Neural cell (in vitro differentiated cells): ENCODE results near the gene PNMA8C. TPM values are rescaled to one million over a fixed set of nuclear protein-coding genes. Genes with fewer than 3 reads are reported as not detected.

Experiments used
- H2AFZ ChIP-seq: fragments of 200-600, 300-800 bp; sonication (generic), shearing (Covaris generic); 2 replicates; pipeline ENCODE4 v1.6.0; 2014; ENCODE audit warnings: low read depth, mild to moderate bottlenecking, antibody characterized with exemption, low read length, moderate library complexity
- H3F3A ChIP-seq: fragments of 200-600 bp; shearing (Covaris generic); 2 replicates; pipeline ENCODE4 v1.6.1; 2016; ENCODE audit warnings: mild to moderate bottlenecking, moderate library complexity, mixed read lengths, antibody characterized with exemption, low read length; ENCODE audit not compliant: insufficient read depth, poor library complexity, severe bottlenecking
- H3K27ac ChIP-seq: fragments of 200-600, 300-800 bp; sonication (generic), shearing (Covaris generic); 2 replicates; pipeline ENCODE4 v1.5.1; 2014; ENCODE audit warnings: mild to moderate bottlenecking, low read length, moderate library complexity
- H3K27me3 ChIP-seq: fragments of 300-800, 200-600 bp; sonication (generic), shearing (Covaris generic); 2 replicates; pipeline ENCODE4 v1.6.0; 2014; ENCODE audit warnings: mild to moderate bottlenecking, low read depth, low read length, moderate library complexity; ENCODE audit not compliant: insufficient read depth
- H3K36me3 ChIP-seq: fragments of 300-800, 200-600 bp; sonication (generic), shearing (Covaris generic); 2 replicates; pipeline ENCODE4 v1.5.1; 2014; ENCODE audit warnings: mild to moderate bottlenecking, antibody characterized with exemption, low read length, moderate library complexity; ENCODE audit not compliant: insufficient read depth
- H3K4me2 ChIP-seq: fragments of 300-800, 200-600 bp; sonication (generic), shearing (Covaris generic); 2 replicates; pipeline ENCODE4 v1.6.0; 2014; ENCODE audit warnings: mild to moderate bottlenecking, low read length
- H3K4me3 ChIP-seq: fragments of 300-800, 200-600 bp; sonication (generic), shearing (Covaris generic); 2 replicates; pipeline ENCODE4 v1.5.1; 2014; ENCODE audit warnings: mild to moderate bottlenecking, low read length, moderate library complexity
- H3K79me2 ChIP-seq: fragments of 200-600 bp; shearing (Covaris generic); replicated peaks from 2 replicates; pipeline ENCODE4 v1.6.0; 2014; ENCODE audit warnings: mild to moderate bottlenecking, low read length, moderate library complexity; ENCODE audit not compliant: insufficient read depth
- H3K9ac ChIP-seq: fragments of 300-800, 200-600 bp; sonication (generic), shearing (Covaris generic); 2 replicates; pipeline ENCODE4 v1.6.1; 2016; ENCODE audit warnings: mild to moderate bottlenecking, low read length, mixed read lengths
- H3K9me2 ChIP-seq: fragments of 200-600 bp; shearing (Covaris generic); 2 replicates; pipeline ENCODE4 v1.6.1; 2016; ENCODE audit warnings: mild to moderate bottlenecking, low read length, mixed read lengths; ENCODE audit not compliant: insufficient read depth
- H3K9me3 ChIP-seq: fragments of 200-600, 300-800 bp; sonication (generic), shearing (Covaris generic); 2 replicates; pipeline ENCODE4 v1.6.1; 2016; ENCODE audit warnings: mild to moderate bottlenecking, mixed run types, low read length, moderate library complexity, mixed read lengths
- H4K20me1 ChIP-seq: fragments of 200-600 bp; shearing (Covaris generic); 2 replicates; pipeline ENCODE4 v1.6.1; 2016; ENCODE audit warnings: mild to moderate bottlenecking, mixed run types; ENCODE audit not compliant: insufficient read depth
- CTCF ChIP-seq: fragments of 450-650 bp; IDR thresholded peaks from 2 replicates; pipeline ENCODE4 v1.5.1; 2014; ENCODE audit warnings: antibody characterized with exemption, mild to moderate bottlenecking, moderate library complexity; ENCODE audit not compliant: poor library complexity, severe bottlenecking
- EP300 ChIP-seq: fragments of 450-650 bp; conservative IDR thresholded peaks from 2 replicates; pipeline ENCODE4 v1.6.1; 2014; ENCODE audit warnings: antibody characterized with exemption, mild to moderate bottlenecking, moderate library complexity; ENCODE audit not compliant: poor library complexity, severe bottlenecking
- EZH2 ChIP-seq: fragments of 200-600, 300-800 bp; shearing (Covaris generic), sonication (generic); IDR thresholded peaks from 2 replicates; pipeline ENCODE4 v1.6.1; 2014; ENCODE audit warnings: antibody characterized with exemption, low read length, borderline replicate concordance, mild to moderate bottlenecking; ENCODE audit not compliant: insufficient read depth, poor library complexity, severe bottlenecking
- MXI1 ChIP-seq: fragments of 450-650 bp; conservative IDR thresholded peaks from 2 replicates; pipeline ENCODE4 v1.6.1; 2014; ENCODE audit warnings: antibody characterized with exemption, mild to moderate bottlenecking; ENCODE audit not compliant: poor library complexity, severe bottlenecking
- POLR2AphosphoS5 ChIP-seq: IDR thresholded peaks from 2 replicates; pipeline ENCODE4 v1.6.1; 2012
- RAD21 ChIP-seq: fragments of 450-650 bp; conservative IDR thresholded peaks from 2 replicates; pipeline ENCODE4 v1.6.1; 2014; ENCODE audit warnings: antibody characterized with exemption, mild to moderate bottlenecking, moderate library complexity
- SMC3 ChIP-seq: fragments of 450-650 bp; conservative IDR thresholded peaks from 2 replicates; pipeline ENCODE4 v1.6.1; 2014; ENCODE audit warnings: antibody characterized with exemption, mild to moderate bottlenecking, moderate library complexity; ENCODE audit not compliant: poor library complexity
- TAF1 ChIP-seq: IDR thresholded peaks from 2 replicates; pipeline ENCODE4 v1.6.1; 2012; ENCODE audit warnings: low read depth
- polyA plus RNA-seq: library from polyadenylated mRNA; depleted of rRNA; stranded (reverse); fragments of >200 nt; gene quantifications from 2 replicates; pipeline ENCODE4 v1.2.3, GENCODE V29; 2014
- TF ChIP-seq, protein P1 (sequence below): IDR thresholded peaks from 2 replicates; pipeline ENCODE4 v1.6.1; 2012; ENCODE audit warnings: borderline replicate concordance

The PNMA8C gene
- polyA plus RNA-seq, 1 donor from 2014 or later, result 17.2 TPM

DNA sequence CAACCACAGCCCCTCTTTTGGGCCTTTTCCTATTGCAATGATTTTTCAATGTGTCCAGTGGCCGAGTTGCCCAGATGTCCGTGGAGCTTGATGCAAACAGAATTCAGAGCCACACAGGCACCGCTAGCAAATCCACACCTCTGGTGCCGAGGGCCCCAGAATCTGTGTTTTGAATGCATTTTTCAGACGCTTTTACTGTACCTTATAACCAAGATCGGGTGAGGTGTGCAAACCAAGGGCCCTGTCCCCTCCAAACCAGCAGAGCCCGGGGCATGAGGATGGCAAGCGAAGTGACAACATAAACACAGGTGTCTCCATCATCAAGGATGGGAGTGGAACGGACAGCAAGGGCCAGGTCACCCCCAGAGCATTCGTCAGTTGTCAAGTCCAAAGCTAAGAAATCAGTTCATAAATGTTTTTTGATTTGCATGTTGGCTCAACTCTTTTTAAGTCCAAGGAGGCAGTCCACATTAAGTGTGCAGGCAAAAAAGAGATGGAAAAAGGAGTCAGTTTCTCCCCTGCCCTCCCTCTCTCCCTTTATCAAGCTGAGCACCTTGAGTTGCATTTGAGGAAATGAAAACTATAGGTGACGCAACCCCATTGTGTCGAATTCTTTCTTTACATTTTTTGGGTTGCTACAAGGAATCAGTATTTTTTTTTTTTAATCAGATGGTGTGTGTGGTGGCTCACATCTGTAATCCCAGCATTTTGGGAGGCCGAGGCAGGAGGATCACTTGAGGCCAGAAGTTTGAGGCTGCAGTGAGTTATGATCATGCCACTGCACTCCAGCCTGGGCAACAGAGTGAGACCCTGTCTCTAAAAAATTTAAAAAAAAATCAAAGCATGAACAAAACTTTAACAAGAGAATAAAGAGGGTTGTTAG, 18.3 kb downstream of the PNMA8C start:
- Histone ChIP-seq H3F3A (no peaks in the 10 kb centered on the region), H2AFZ (no peak overlapping the region), H3K36me3 (no peaks in the 10 kb centered on the region), H3K9me3 (no peaks in the 10 kb centered on the region), H3K4me2 (no peak overlapping the region), H3K79me2 (peaks cover 15% of the 10 kb centered on the region), H3K27ac (no peak overlapping the region), H3K4me3 (no peak overlapping the region), H3K9me2 (no peaks in the 10 kb centered on the region), H3K27me3 (no peaks in the 10 kb centered on the region), H4K20me1 (no peaks in the 10 kb centered on the region), H3K9ac (no peak overlapping the region)
- TF ChIP-seq, protein P1, sequence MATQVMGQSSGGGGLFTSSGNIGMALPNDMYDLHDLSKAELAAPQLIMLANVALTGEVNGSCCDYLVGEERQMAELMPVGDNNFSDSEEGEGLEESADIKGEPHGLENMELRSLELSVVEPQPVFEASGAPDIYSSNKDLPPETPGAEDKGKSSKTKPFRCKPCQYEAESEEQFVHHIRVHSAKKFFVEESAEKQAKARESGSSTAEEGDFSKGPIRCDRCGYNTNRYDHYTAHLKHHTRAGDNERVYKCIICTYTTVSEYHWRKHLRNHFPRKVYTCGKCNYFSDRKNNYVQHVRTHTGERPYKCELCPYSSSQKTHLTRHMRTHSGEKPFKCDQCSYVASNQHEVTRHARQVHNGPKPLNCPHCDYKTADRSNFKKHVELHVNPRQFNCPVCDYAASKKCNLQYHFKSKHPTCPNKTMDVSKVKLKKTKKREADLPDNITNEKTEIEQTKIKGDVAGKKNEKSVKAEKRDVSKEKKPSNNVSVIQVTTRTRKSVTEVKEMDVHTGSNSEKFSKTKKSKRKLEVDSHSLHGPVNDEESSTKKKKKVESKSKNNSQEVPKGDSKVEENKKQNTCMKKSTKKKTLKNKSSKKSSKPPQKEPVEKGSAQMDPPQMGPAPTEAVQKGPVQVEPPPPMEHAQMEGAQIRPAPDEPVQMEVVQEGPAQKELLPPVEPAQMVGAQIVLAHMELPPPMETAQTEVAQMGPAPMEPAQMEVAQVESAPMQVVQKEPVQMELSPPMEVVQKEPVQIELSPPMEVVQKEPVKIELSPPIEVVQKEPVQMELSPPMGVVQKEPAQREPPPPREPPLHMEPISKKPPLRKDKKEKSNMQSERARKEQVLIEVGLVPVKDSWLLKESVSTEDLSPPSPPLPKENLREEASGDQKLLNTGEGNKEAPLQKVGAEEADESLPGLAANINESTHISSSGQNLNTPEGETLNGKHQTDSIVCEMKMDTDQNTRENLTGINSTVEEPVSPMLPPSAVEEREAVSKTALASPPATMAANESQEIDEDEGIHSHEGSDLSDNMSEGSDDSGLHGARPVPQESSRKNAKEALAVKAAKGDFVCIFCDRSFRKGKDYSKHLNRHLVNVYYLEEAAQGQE, result no peak
- no peak for TF ChIP-seq CTCF
- no peak for TF ChIP-seq RAD21
- no peak for TF ChIP-seq EP300
- TF ChIP-seq SMC3, result no peak
- TF ChIP-seq POLR2AphosphoS5, result no peak
- TF ChIP-seq EZH2, result no peak
- TF ChIP-seq TAF1, result no peak
- TF ChIP-seq MXI1, result no peak

GRCh38 chr19:46409191-46409590, 19.5 kb downstream of the PNMA8C start:
- H4K20me1 ChIP-seq, result no peaks in the 10 kb centered on the region
- H3K27me3 ChIP-seq, result no peaks in the 10 kb centered on the region
- TF ChIP-seq TAF1 (no peak), POLR2AphosphoS5 (no peak), MXI1 (no peak), EZH2 (no peak), SMC3 (no peak), CTCF (no peak)
- TF ChIP-seq, protein P1, result no peak
- H3F3A ChIP-seq, result no peaks in the 10 kb centered on the region
- no peak overlapping the region for H3K9ac ChIP-seq
- H3K36me3 ChIP-seq, result no peaks in the 10 kb centered on the region
- no peaks in the 10 kb centered on the region for H3K9me3 ChIP-seq
- H3K4me2 ChIP-seq, result no peak overlapping the region
- no peaks in the 10 kb centered on the region for H3K9me2 ChIP-seq
- no peak overlapping the region for H3K4me3 ChIP-seq
- no peak overlapping the region for H2AFZ ChIP-seq
- H3K79me2 ChIP-seq, result peaks cover 15% of the 10 kb centered on the region
- no peak overlapping the region for H3K27ac ChIP-seq
